OCI-LY3 (cell line): ENCODE measurements around the gene NDUFB10.

Experiments
- H2AFZ ChIP-seq: fragments of 200-600, 300-600 bp; shearing (Covaris generic); 2 replicates; pipeline ENCODE4 v1.6.0; 2014; ENCODE audit warnings: antibody characterized with exemption, low read depth, low read length
- H3K27ac ChIP-seq: fragments of 200-600, 300-600 bp; sonication (generic); 2 replicates; pipeline ENCODE4 v1.5.1; 2014; ENCODE audit warnings: mild to moderate bottlenecking, low read length, moderate library complexity, mixed read lengths
- H3K27me3 ChIP-seq: fragments of 200-600, 300-600 bp; sonication (generic); 2 replicates; pipeline ENCODE4 v1.6.1; 2014; ENCODE audit warnings: low read depth, low read length, mixed read lengths
- H3K36me3 ChIP-seq: fragments of 200-600, 300-600 bp; sonication (generic); replicated peaks from 2 replicates; pipeline ENCODE3; 2014; ENCODE audit warnings: low read depth, low read length, mixed read lengths
- H3K4me1 ChIP-seq: fragments of 300-600, 200-600 bp; sonication (generic); 2 replicates; pipeline ENCODE4 v1.6.1; 2014; ENCODE audit warnings: low read length, mixed read lengths
- H3K4me2 ChIP-seq: fragments of 200-600, 300-600 bp; sonication (generic); 2 replicates; pipeline ENCODE4 v1.6.1; 2014; ENCODE audit warnings: low read length, mixed read lengths
- H3K4me3 ChIP-seq: fragments of 300-600, 200-600 bp; sonication (generic); 2 replicates; pipeline ENCODE4 v1.5.1; 2014; ENCODE audit warnings: antibody characterized with exemption, mild to moderate bottlenecking, low read length, moderate library complexity
- H3K79me2 ChIP-seq: fragments of 300-600, 200-600 bp; shearing (Covaris generic); 2 replicates; pipeline ENCODE4 v1.6.1; 2014; ENCODE audit warnings: mild to moderate bottlenecking, low read length, mixed read lengths
- H3K9ac ChIP-seq: fragments of 300-600, 200-600 bp; shearing (Covaris generic); 2 replicates; pipeline ENCODE4 v1.6.0; 2014; ENCODE audit warnings: mild to moderate bottlenecking, low read length, moderate library complexity
- H3K9me3 ChIP-seq: fragments of 200-600, 300-600 bp; shearing (Covaris generic); 2 replicates; pipeline ENCODE4 v1.6.1; 2014; ENCODE audit warnings: low read length, mixed read lengths; ENCODE audit not compliant: insufficient read depth
- H4K20me1 ChIP-seq: fragments of 200-600, 300-600 bp; sonication (generic); 2 replicates; pipeline ENCODE4 v1.6.1; 2016; ENCODE audit warnings: low read length, mixed read lengths; ENCODE audit not compliant: insufficient read depth
- EZH2phosphoT487 ChIP-seq: fragments of 200-600 bp; shearing (Covaris generic); IDR thresholded peaks from 2 replicates; pipeline ENCODE4 v1.6.1; 2018; ENCODE audit warnings: antibody characterized with exemption, mixed run types, low read depth
- TF ChIP-seq, protein P1 (sequence below): fragments of 200-600, 300-600 bp; sonication (generic); IDR thresholded peaks from 2 replicates; pipeline ENCODE4 v1.5.1; 2014; ENCODE audit warnings: antibody characterized with exemption, low read length, low read depth

NDUFB10 gene

DNA sequence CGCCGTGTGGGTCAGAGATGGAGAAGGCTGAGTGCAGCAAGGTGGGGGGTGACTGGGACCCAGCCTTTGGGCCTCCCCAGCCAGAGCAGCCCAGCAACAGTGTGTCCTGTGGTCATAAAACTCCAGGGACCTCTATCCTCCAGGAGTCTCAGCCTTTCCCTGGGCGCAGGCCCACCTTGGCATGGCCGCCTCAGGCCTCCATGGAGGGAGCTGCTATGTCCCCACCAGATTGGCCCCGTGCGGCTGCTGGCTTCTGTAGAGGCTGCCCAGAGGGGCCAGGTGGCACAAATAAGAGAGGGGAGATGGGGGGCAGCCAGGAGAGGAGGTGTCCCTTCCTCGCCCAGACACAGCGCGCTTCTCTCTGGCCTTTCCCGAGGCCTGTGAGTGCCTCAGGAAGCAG, 27.9 kb downstream of the NDUFB10 start:
- no peak overlapping the region for H2AFZ ChIP-seq
- H3K4me1 ChIP-seq, result peaks cover 15% of the 10 kb centered on the region
- TF ChIP-seq EZH2phosphoT487, result no peak
- TF ChIP-seq, protein P1, sequence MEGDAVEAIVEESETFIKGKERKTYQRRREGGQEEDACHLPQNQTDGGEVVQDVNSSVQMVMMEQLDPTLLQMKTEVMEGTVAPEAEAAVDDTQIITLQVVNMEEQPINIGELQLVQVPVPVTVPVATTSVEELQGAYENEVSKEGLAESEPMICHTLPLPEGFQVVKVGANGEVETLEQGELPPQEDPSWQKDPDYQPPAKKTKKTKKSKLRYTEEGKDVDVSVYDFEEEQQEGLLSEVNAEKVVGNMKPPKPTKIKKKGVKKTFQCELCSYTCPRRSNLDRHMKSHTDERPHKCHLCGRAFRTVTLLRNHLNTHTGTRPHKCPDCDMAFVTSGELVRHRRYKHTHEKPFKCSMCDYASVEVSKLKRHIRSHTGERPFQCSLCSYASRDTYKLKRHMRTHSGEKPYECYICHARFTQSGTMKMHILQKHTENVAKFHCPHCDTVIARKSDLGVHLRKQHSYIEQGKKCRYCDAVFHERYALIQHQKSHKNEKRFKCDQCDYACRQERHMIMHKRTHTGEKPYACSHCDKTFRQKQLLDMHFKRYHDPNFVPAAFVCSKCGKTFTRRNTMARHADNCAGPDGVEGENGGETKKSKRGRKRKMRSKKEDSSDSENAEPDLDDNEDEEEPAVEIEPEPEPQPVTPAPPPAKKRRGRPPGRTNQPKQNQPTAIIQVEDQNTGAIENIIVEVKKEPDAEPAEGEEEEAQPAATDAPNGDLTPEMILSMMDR, result no peak
- H3K27ac ChIP-seq, result no peak overlapping the region
- peaks cover 12% of the 10 kb centered on the region for H3K79me2 ChIP-seq
- H3K4me3 ChIP-seq, result no peak overlapping the region
- no peak overlapping the region for H3K9ac ChIP-seq
- no peaks in the 10 kb centered on the region for H4K20me1 ChIP-seq
- H3K36me3 ChIP-seq, result peaks cover 14% of the 10 kb centered on the region
- no peaks in the 10 kb centered on the region for H3K9me3 ChIP-seq
- H3K27me3 ChIP-seq, result no peaks in the 10 kb centered on the region
- H3K4me2 ChIP-seq, result no peak overlapping the region

DNA sequence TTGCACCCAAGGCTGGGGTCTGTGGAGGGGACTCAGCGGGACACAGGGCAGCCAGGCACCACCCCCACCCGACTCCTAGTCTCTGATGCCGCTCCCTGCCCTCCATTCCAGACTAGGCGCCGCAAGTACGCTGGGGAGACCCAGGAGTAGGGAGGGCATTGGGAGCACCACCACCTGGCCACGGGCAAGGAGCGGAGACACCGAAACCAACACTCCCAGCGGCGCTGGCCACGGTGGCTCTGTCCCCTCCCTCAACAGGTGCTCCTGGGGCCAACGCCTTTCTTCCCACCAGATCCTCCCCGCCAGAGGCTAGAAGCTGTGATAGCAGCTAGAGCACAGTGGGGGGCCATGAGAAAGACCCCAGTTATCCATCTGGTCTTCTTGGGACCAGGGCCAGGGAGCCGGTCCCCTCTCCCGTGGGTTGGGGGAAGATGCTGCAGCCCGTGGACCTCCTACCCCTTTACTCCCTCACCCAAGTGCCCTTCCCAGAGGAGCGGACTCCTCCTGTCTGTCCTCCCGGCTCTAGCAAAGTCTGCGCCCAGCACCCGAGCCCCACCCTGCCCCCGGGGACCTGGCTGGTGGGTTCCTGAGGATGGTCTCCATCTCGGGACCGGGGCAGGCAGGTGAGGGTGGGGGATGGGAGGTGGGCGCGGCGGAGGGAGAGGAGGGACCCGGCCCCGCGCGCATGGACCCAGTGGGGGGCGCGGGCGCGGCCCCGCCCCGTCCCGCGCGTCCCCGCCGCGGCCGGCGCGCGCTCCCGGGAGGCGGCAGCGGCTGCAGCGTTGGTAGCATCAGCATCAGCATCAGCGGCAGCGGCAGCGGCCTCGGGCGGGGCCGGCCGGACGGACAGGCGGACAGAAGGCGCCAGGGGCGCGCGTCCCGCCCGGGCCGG, 30.1 kb downstream of the NDUFB10 start, which contains the start of gene SYNGR3:
Gene SYNGR3 (plus strand): TSS at position 762 of the 892 bp plus-strand sequence. CDS start 133 bp downstream, outside the sequence.
- Histone ChIP-seq H3K4me2 (peak within 1 kb of the TSS; percentile 66), H3K4me3 (peak within 1 kb of the TSS; percentile 77), H3K27ac (no peak within 1 kb of the TSS)

DNA sequence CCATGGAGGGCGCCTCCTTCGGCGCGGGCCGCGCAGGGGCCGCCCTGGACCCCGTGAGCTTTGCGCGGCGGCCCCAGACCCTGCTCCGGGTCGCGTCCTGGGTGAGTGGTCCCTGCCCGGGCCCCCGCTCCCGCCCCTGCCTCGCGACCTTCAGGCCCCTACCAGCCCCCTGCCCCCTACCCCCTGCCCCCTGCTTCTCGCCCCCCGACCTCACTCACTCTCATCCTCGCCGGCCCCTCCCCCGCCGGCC, 30.7 kb downstream of the NDUFB10 start:
- TF ChIP-seq, protein P1, result no peak
- no peak for TF ChIP-seq EZH2phosphoT487
- no peak overlapping the region for H2AFZ ChIP-seq
- no peaks in the 10 kb centered on the region for H3K27me3 ChIP-seq
- H3K9ac ChIP-seq, result no peak overlapping the region; the same call in 1 of the 2 replicates
- H3K27ac ChIP-seq, result no peak overlapping the region
- H4K20me1 ChIP-seq, result no peaks in the 10 kb centered on the region
- peaks cover 13% of the 10 kb centered on the region for H3K4me1 ChIP-seq
- H3K79me2 ChIP-seq, result peaks cover 9% of the 10 kb centered on the region
- peak overlapping the region; percentile 66 for H3K4me2 ChIP-seq
- H3K9me3 ChIP-seq, result no peaks in the 10 kb centered on the region
- H3K4me3 ChIP-seq, result peak overlapping the region; percentile 77
- peaks cover 14% of the 10 kb centered on the region for H3K36me3 ChIP-seq

More for the DNA sequence above, 30.1 kb downstream of the NDUFB10 start, which contains the start of gene SYNGR3:
- TF ChIP-seq, protein P1, result no peak
- no peak for TF ChIP-seq EZH2phosphoT487
- Histone ChIP-seq H4K20me1 (no peaks in the 10 kb centered on the region), H3K4me1 (peaks cover 15% of the 10 kb centered on the region), H3K79me2 (peaks cover 12% of the 10 kb centered on the region), H2AFZ (no peak within 1 kb of the TSS), H3K36me3 (peaks cover 14% of the 10 kb centered on the region), H3K9ac (peak within 1 kb of the TSS; percentile 9; the same call in 1 of the 2 replicates), H3K9me3 (no peaks in the 10 kb centered on the region), H3K27me3 (no peaks in the 10 kb centered on the region)

GRCh38 chr16:1990351-1991134, 31.2 kb downstream of the NDUFB10 start:
- TF ChIP-seq, protein P1, result no peak
- TF ChIP-seq EZH2phosphoT487, result no peak
- Histone ChIP-seq H3K4me2 (peak overlapping the region; percentile 66), H2AFZ (no peak overlapping the region), H3K36me3 (peaks cover 14% of the 10 kb centered on the region), H3K4me1 (peaks cover 8% of the 10 kb centered on the region), H3K4me3 (peak overlapping the region; percentile 77), H3K27me3 (no peaks in the 10 kb centered on the region), H3K79me2 (peaks cover 4% of the 10 kb centered on the region), H4K20me1 (no peaks in the 10 kb centered on the region), H3K9me3 (no peaks in the 10 kb centered on the region), H3K9ac (peak overlapping the region; percentile 9; the same call in 1 of the 2 replicates), H3K27ac (no peak overlapping the region)
